Measurements from ENCODE around the gene CARD10. TPM values are rescaled to one million over a fixed set of nuclear protein-coding genes. Genes with fewer than 3 reads are reported as not detected.

Gene CARD10
- total RNA-seq, 1 donor from 2014 or later: 2.7 TPM

- TF ChIP-seq, protein P1, sequence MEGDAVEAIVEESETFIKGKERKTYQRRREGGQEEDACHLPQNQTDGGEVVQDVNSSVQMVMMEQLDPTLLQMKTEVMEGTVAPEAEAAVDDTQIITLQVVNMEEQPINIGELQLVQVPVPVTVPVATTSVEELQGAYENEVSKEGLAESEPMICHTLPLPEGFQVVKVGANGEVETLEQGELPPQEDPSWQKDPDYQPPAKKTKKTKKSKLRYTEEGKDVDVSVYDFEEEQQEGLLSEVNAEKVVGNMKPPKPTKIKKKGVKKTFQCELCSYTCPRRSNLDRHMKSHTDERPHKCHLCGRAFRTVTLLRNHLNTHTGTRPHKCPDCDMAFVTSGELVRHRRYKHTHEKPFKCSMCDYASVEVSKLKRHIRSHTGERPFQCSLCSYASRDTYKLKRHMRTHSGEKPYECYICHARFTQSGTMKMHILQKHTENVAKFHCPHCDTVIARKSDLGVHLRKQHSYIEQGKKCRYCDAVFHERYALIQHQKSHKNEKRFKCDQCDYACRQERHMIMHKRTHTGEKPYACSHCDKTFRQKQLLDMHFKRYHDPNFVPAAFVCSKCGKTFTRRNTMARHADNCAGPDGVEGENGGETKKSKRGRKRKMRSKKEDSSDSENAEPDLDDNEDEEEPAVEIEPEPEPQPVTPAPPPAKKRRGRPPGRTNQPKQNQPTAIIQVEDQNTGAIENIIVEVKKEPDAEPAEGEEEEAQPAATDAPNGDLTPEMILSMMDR (IDR thresholded peaks at IDR 0.05; ENCODE audit: partially characterized antibody, unreplicated experiment): no peak
- Mint-ChIP-seq H3K9me3 (ENCODE audit: unreplicated experiment) (peaks cover 6% of the 10 kb centered on the region), H3K4me1 (ENCODE audit: low read depth, unreplicated experiment) (peaks cover 13% of the 10 kb centered on the region), H3K4me3 (ENCODE audit: unreplicated experiment) (no peak overlapping the region), H3K27me3 (ENCODE audit: unreplicated experiment) (peaks cover 9% of the 10 kb centered on the region), H3K36me3 (ENCODE audit: unreplicated experiment) (no peaks in the 10 kb centered on the region), H3K27ac (ENCODE audit: unreplicated experiment) (no peak overlapping the region)
- DNase-seq: no peak
Measured at GRCh38 chr22:37453696-37454095, 65.5 kb downstream of the CARD10 start.

GRCh38 chr22:37451218-37451617 lies 68.0 kb downstream of the CARD10 start:
- H3K4me1 Mint-ChIP-seq (ENCODE audit: low read depth, unreplicated experiment): peaks cover 12% of the 10 kb centered on the region
- H3K27me3 Mint-ChIP-seq (ENCODE audit: unreplicated experiment): peaks cover 10% of the 10 kb centered on the region
- no peaks in the 10 kb centered on the region for H3K36me3 Mint-ChIP-seq (ENCODE audit: unreplicated experiment)
- no peak overlapping the region for H3K27ac Mint-ChIP-seq (ENCODE audit: unreplicated experiment)
- peaks cover 4% of the 10 kb centered on the region for H3K9me3 Mint-ChIP-seq (ENCODE audit: unreplicated experiment)
- H3K4me3 Mint-ChIP-seq (ENCODE audit: unreplicated experiment): no peak overlapping the region
- DNase-seq: no peak
- TF ChIP-seq, protein P1 (IDR thresholded peaks at IDR 0.05; ENCODE audit: partially characterized antibody, unreplicated experiment): no peak

DNA sequence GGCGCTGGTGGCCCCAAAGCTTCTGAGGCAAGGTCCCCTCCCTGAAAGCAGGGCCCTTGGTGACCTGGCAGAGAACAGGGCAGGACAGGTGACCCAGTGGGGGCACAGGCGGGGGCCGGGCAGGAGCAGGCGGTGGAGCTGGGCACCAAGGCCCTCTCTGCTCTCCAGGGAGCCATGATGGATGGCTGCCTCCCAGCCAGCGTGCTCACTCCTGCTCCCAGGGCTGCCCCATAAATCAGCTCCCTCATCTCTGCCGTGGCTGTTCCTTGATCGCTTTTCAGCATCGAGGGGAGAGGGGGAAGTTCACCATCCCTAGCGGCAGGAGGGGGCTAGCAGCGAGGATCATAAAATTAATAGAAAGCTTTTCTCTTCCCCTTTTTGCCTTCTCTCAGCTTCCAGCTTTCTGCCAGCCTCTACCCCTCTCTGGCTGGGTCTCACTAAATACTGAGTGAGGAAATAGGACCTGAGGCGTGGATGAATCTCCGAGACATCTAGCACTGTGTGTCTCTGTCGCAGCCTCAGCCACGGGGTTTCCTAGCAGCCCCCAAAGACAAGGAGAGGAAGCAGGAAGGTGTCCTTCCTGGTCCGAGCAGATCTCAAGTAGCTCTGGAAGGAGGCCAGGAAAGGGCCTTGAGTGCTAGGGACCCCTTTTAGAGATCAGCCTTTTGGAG lies 69.7 kb downstream of the CARD10 start:
- H3K27me3 Mint-ChIP-seq (ENCODE audit: unreplicated experiment): peaks cover 8% of the 10 kb centered on the region
- peaks cover 4% of the 10 kb centered on the region for H3K9me3 Mint-ChIP-seq (ENCODE audit: unreplicated experiment)
- H3K4me1 Mint-ChIP-seq (ENCODE audit: low read depth, unreplicated experiment): peaks cover 7% of the 10 kb centered on the region
- no peak for DNase-seq
- no peak overlapping the region for H3K4me3 Mint-ChIP-seq (ENCODE audit: unreplicated experiment)
- H3K27ac Mint-ChIP-seq (ENCODE audit: unreplicated experiment): no peak overlapping the region
- H3K36me3 Mint-ChIP-seq (ENCODE audit: unreplicated experiment): no peaks in the 10 kb centered on the region
- TF ChIP-seq, protein P1 (IDR thresholded peaks at IDR 0.05; ENCODE audit: partially characterized antibody, unreplicated experiment): no peak

DNA sequence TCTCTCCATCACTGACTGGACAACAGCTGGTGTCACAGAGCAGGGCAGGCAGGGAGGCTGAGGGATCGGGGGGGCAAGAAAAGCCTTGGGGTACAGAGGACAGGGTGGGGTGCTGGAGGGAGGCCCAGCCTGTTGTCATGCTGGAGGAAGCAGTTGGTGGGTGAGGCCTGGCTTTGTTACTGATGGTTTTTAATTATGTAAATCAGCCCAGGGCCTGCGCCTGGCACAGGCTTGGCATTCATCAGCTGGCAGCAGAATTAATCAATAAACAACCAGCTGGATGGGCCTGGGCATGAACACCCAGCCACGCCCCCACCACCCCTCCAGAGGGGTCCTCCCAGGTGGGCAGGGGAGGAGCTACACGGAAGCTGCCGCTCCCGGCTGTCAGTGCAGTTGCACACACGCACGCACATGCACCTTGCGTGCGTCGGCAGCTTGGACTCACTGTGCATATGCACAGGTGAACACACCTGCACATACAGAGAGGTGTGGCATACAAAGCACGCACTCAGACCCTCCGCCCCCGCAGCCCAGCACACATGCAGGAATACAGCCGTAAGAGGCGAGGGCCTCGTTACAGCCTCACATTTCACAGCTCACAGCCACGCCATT lies 70.6 kb downstream of the CARD10 start:
- no peak overlapping the region for H3K27ac Mint-ChIP-seq (ENCODE audit: unreplicated experiment)
- DNase-seq: no peak

More for the DNA sequence above, 70.6 kb downstream of the CARD10 start:
- H3K9me3 Mint-ChIP-seq (ENCODE audit: unreplicated experiment): peaks cover 4% of the 10 kb centered on the region
- peaks cover 8% of the 10 kb centered on the region for H3K27me3 Mint-ChIP-seq (ENCODE audit: unreplicated experiment)
- no peaks in the 10 kb centered on the region for H3K36me3 Mint-ChIP-seq (ENCODE audit: unreplicated experiment)
- TF ChIP-seq, protein P1 (IDR thresholded peaks at IDR 0.05; ENCODE audit: partially characterized antibody, unreplicated experiment): no peak
- H3K4me1 Mint-ChIP-seq (ENCODE audit: low read depth, unreplicated experiment): peaks cover 7% of the 10 kb centered on the region
- H3K4me3 Mint-ChIP-seq (ENCODE audit: unreplicated experiment): no peak overlapping the region

Measured in glutamatergic neuron (in vitro differentiated cells).